ENCODE results near the gene ARHGEF2. TPM values are rescaled to one million over a fixed set of nuclear protein-coding genes. Genes with fewer than 3 reads are reported as not detected.

ARHGEF2 gene
- total RNA-seq, 1 donor from 2014 or later, result 57.6 TPM

DNA sequence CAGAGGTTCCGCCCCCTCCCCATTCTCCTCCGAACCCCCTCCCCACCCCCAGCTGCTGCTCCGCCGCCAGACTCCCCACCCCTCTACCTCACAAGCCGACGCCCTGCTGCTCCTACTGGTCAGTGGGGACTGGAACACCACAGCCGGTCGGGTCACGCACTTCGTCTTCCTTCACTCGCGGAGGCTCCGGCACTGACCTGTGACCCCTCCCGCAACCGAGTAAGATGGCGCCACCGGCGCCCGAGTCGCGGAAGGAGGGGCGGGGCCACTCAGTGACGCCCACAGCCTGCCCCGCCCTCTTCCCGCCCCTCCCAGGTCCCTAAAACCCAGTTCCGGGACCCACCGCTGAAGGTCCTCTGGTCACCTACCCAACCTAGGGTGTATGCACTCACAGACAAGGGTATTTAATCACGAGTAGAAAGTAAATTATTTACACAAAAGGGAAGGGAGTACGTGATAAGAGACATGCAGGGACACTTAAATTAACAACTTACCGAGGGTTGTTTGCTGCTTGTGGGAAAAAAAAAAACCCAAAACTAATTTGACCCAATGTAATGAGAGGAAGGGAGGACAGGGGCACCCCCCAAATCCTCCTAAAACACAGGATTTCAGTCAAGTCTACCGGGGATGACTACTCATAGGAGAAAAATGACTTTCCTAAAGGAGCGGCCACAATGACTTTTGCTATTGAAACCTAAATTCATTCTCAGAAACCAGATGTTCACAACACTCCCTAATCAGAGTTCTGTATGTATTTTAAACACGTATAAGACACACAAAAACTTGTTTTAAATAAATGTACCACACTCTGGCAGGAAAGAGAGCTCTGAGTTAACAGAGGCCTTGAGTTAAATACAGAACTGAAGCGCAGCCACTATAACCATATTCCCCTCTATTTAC, 66.9 kb downstream of the ARHGEF2 start, which contains the start of gene RIT1:
Gene RIT1, minus strand, starts transcription at position 194 of the 900 bp plus-strand sequence. CDS start 588 bp downstream, outside the sequence.
- DNase-seq, result peak; percentile 59

- peak; percentile 9 for DNase-seq
Measured at GRCh38 chr1:155910621-155911121, 67.7 kb downstream of the ARHGEF2 start.

- no peak for DNase-seq
Measured at GRCh38 chr1:155909894-155910293, 68.5 kb downstream of the ARHGEF2 start.

- DNase-seq, result no peak
Measured at GRCh38 chr1:155904261-155904660, 74.1 kb downstream of the ARHGEF2 start.

- no peak for DNase-seq
Measured at GRCh38 chr1:155900161-155900560, 78.2 kb downstream of the ARHGEF2 start.

DNA sequence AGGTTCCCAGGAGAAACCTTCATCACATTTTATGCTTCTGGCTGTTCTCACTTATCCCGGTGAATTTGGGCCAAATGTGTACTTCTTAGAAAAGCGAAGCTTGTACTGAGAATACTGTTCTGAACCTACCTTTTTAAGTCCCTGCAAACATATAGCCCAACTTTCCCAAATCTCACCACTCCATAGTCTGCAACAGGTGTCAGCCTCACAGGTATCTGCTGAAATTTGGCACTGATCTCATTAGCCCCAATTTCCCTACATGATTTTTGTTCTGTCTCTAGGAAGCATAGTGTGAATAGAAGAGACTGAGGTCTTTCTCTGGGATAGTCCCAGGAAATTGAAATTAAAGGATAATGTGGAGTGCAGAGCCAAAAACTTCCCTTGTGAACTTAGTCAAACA, 78.7 kb downstream of the ARHGEF2 start:
- DNase-seq, result no peak

DNA sequence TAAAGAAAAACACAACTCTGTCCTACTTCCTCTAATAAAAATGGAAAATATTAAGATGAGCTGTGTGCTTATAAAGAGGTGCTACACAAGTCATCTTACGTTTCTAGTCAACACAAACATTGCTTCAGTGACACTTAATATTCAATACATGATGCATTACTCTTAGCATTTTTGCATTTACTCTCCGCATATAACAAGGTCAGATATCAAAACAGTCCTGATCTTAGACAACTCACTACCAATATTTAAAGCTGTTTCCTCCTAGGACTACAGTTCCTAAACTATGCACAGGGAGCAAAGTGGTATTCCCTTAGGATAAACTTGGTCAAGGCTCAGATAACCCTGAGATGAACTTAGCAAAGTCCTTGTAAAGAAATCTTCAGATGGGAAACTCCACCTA, 79.5 kb downstream of the ARHGEF2 start:
- DNase-seq, result no peak

- peak; percentile 34 for DNase-seq
Measured at GRCh38 chr1:155897746-155898145, 80.6 kb downstream of the ARHGEF2 start.

Small RNA genes lying within 50 kb of the gene (small RNA-seq; reads per million reads assigned to genes)
- gene MIR6738 (ENCODE audit: low replicate concordance), result not detected
- gene SCARNA4 (ENCODE audit: low replicate concordance), result not detected
- 53.9 reads per million, percentile 95 among the genes with 10 or more reads in this experiment for gene SNORA80E (ENCODE audit: low replicate concordance)

Other genes starting within 250 kb of the ARHGEF2 start
- gene GON4L, start 121.3 kb downstream of the ARHGEF2 start, total RNA-seq, result 39.2 TPM
- gene SYT11, start 119.0 kb downstream of the ARHGEF2 start, total RNA-seq, result 10.9 TPM
- 29.0 TPM for gene RIT1, start 67.2 kb downstream of the ARHGEF2 start, total RNA-seq
- gene KHDC4, start 44.1 kb downstream of the ARHGEF2 start, total RNA-seq, result 44.5 TPM
- gene RXFP4, start 36.9 kb downstream of the ARHGEF2 start, total RNA-seq, result not detected
- 186 TPM for gene SSR2, start 42.4 kb upstream of the ARHGEF2 start, total RNA-seq
- 12.1 TPM for gene UBQLN4, start 75.3 kb upstream of the ARHGEF2 start, total RNA-seq
- gene LAMTOR2, start 76.2 kb upstream of the ARHGEF2 start, total RNA-seq, result 25.7 TPM
- 31.7 TPM for gene RAB25, start 82.6 kb upstream of the ARHGEF2 start, total RNA-seq
- 6.6 TPM for gene MEX3A, start 103.9 kb upstream of the ARHGEF2 start, total RNA-seq
- gene LMNA, start 136.2 kb upstream of the ARHGEF2 start, total RNA-seq, result 429 TPM
- 12.1 TPM for gene SEMA4A, start 175.0 kb upstream of the ARHGEF2 start, total RNA-seq
- 6.6 TPM for gene SLC25A44, start 215.6 kb upstream of the ARHGEF2 start, total RNA-seq
- gene PMF1, start 234.5 kb upstream of the ARHGEF2 start, total RNA-seq, result 33.9 TPM

Measured in skin of body (tissue), 3 donors.